Measurements from ENCODE around the gene HCK.

GRCh38 chr20:32149566-32150170, 97.6 kb downstream of the HCK start:
- TF ChIP-seq, protein P1, sequence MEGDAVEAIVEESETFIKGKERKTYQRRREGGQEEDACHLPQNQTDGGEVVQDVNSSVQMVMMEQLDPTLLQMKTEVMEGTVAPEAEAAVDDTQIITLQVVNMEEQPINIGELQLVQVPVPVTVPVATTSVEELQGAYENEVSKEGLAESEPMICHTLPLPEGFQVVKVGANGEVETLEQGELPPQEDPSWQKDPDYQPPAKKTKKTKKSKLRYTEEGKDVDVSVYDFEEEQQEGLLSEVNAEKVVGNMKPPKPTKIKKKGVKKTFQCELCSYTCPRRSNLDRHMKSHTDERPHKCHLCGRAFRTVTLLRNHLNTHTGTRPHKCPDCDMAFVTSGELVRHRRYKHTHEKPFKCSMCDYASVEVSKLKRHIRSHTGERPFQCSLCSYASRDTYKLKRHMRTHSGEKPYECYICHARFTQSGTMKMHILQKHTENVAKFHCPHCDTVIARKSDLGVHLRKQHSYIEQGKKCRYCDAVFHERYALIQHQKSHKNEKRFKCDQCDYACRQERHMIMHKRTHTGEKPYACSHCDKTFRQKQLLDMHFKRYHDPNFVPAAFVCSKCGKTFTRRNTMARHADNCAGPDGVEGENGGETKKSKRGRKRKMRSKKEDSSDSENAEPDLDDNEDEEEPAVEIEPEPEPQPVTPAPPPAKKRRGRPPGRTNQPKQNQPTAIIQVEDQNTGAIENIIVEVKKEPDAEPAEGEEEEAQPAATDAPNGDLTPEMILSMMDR (conservative IDR thresholded peaks at IDR 0.05 in 1 of 2, IDR thresholded peaks at IDR 0.05 in 1 of 2; ENCODE audit: extremely low read depth in 1 of 2, insufficient read depth in 1 of 2, low read depth in 1 of 2, low read length in 2 of 2) = no peak
- no peak for TF ChIP-seq EZH2 (IDR thresholded peaks at IDR 0.05; ENCODE audit: borderline replicate concordance, low read length)

All from mammary epithelial cell (primary cell).